HCT116 (cell line): ENCODE measurements around the gene TNS3. TPM values are rescaled to one million over a fixed set of nuclear protein-coding genes. Genes with fewer than 3 reads are reported as not detected.

Experiments used
- ATAC-seq: fragments of 200-7000 bp; cut with Tn5 transposase; 2 replicates; pipeline ENCODE4 v1.9.1; 2020; ENCODE audit warnings: mild to moderate bottlenecking, moderate library complexity
- BruUV-seq: library from RNA; stranded (reverse); fragments of 400-500 nt; replicated peaks from 2 replicates; lab custom pipeline; 2021; lab: Mats Ljungman, UMichigan
- CTCF ChIA-PET: fragments of 300-600 bp; sonication (Branson Sonifier 250); formaldehyde crosslinking; loops from one replicate; lab custom pipeline; 2021; ENCODE audit warnings: antibody characterized with exemption; lab: Charles Lee
- POLR2A ChIA-PET: fragments of 300-600, 350-600 bp; sonication (Branson Sonifier 250); formaldehyde crosslinking; loops from one replicate; lab custom pipeline; 2021; ENCODE audit warnings: antibody characterized with exemption; lab: Charles Lee
- RAD21 ChIA-PET, 2 experiments: fragments of 300-600 bp; sonication (Branson Sonifier 250); formaldehyde crosslinking; loops; one replicate each; lab custom pipeline; 2023; ENCODE audit warnings: low total read pairs in 2 of 2; ENCODE audit not compliant: uncharacterized antibody in 2 of 2, unreplicated experiment in 2 of 2, low non-redundant PET in 1 of 2; lab: Charles Lee
- DNase-seq: peaks from one replicate; pipeline ENCODE4 v3.0.0-alpha.2; 2010; ENCODE audit warnings: low read depth, low spot score
- H2AFZ ChIP-seq: fragments of 200-600 bp; shearing (Covaris generic), sonication (generic); 2 replicates; pipeline ENCODE4 v1.6.1; 2017; ENCODE audit warnings: low read depth, mixed run types, mixed read lengths, antibody characterized with exemption, low read length; ENCODE audit not compliant: poor library complexity, severe bottlenecking
- H3K27ac ChIP-seq: 2 replicates; pipeline ENCODE4 v1.5.1; 2012; ENCODE audit warnings: low read depth, low read length
- H3K27me3 ChIP-seq: fragments of 200-600 bp; sonication (generic); 2 replicates; pipeline ENCODE4 v1.6.1; 2016; ENCODE audit warnings: mixed run types, low read length, mixed read lengths; ENCODE audit not compliant: insufficient read depth
- H3K36me3 ChIP-seq, 2 experiments: fragments of 200-500 bp in 1 of 2; fragments of 200-600 bp in 1 of 2; sonication (Bioruptor generic) in 1 of 2; sonication (generic) in 1 of 2; 2 replicates each; pipeline versions ENCODE4 v1.5.1 to v1.6.1; 2014 to 2016; ENCODE audit warnings: low read length in 2 of 2, inconsistent platforms in 1 of 2, mixed read lengths in 1 of 2, mixed run types in 1 of 2; ENCODE audit not compliant: insufficient read depth in 2 of 2, control insufficient read depth in 1 of 2
- H3K4me1 ChIP-seq, 2 experiments: fragments of 200-600 bp in 1 of 2; sonication (generic) in 1 of 2; 2 replicates each; pipeline versions ENCODE4 v1.5.1 to v1.6.1; 2012 to 2017; ENCODE audit warnings: low read length in 2 of 2, inconsistent platforms in 1 of 2, mild to moderate bottlenecking in 1 of 2, mixed read lengths in 1 of 2, mixed run types in 1 of 2, moderate library complexity in 1 of 2; ENCODE audit not compliant: insufficient read depth in 2 of 2, control insufficient read depth in 1 of 2
- H3K4me2 ChIP-seq: fragments of 200-600 bp; sonication (generic); 2 replicates; pipeline ENCODE4 v1.6.1; 2017; ENCODE audit warnings: mixed run types, low read length, mixed read lengths
- H3K4me3 ChIP-seq, 2 experiments: fragments of 200-600 bp in 1 of 2; sonication (generic) in 1 of 2; replicated peaks in 1 of 2; 2 replicates each; pipeline ENCODE4 v1.5.1; 2011 to 2016; ENCODE audit warnings: low read length in 2 of 2, control low read depth in 1 of 2, low read depth in 1 of 2, mild to moderate bottlenecking in 1 of 2, mixed read lengths in 1 of 2, mixed run types in 1 of 2
- H3K79me2 ChIP-seq: fragments of 200-600 bp; sonication (generic); 2 replicates; pipeline ENCODE4 v1.6.1; 2017; ENCODE audit warnings: mild to moderate bottlenecking, mixed run types, low read length, moderate library complexity, mixed read lengths; ENCODE audit not compliant: insufficient read depth
- H3K9ac ChIP-seq: fragments of 200-600 bp; sonication (generic); 2 replicates; pipeline ENCODE4 v1.6.1; 2016; ENCODE audit warnings: low read length, mixed read lengths
- H3K9me2 ChIP-seq: fragments of 200-600 bp; sonication (generic), shearing (Covaris generic); 2 replicates; pipeline ENCODE4 v1.6.1; 2017; ENCODE audit warnings: mixed run types, mild to moderate bottlenecking, moderate library complexity; ENCODE audit not compliant: insufficient read depth
- H3K9me3 ChIP-seq, 2 experiments: fragments of 200-500 bp in 1 of 2; fragments of 200-600 bp in 1 of 2; sonication (Bioruptor generic) in 1 of 2; sonication (generic) in 1 of 2; 2 replicates each; pipeline ENCODE4 v1.6.1; 2014 to 2017; ENCODE audit warnings: low read length in 2 of 2, mixed read lengths in 2 of 2, inconsistent platforms in 1 of 2, low read depth in 1 of 2, mild to moderate bottlenecking in 1 of 2, mixed run types in 1 of 2, moderate library complexity in 1 of 2; ENCODE audit not compliant: control insufficient read depth in 1 of 2, insufficient read depth in 1 of 2
- H4K20me1 ChIP-seq: fragments of 200-600 bp; sonication (generic), shearing (Covaris generic); 2 replicates; pipeline ENCODE4 v1.6.1; 2017; ENCODE audit warnings: mixed run types, mild to moderate bottlenecking, moderate library complexity; ENCODE audit not compliant: insufficient read depth
- ATF3 ChIP-seq: IDR thresholded peaks from 2 replicates; pipeline ENCODE4 v1.6.1; 2012
- CEBPB ChIP-seq: IDR thresholded peaks from 2 replicates; pipeline ENCODE4 v1.6.1; 2012; ENCODE audit warnings: low read depth
- CTCF ChIP-seq, 3 experiments: fragments of 200-600 bp in 1 of 3; sonication (generic) in 1 of 3; IDR thresholded peaks in 2 of 3; conservative IDR thresholded peaks in 1 of 3; 2 replicates each; pipeline ENCODE4 v1.5.1; 2012 to 2017; ENCODE audit warnings: low read depth in 2 of 3, low read length in 2 of 3, antibody characterized with exemption in 1 of 3, borderline replicate concordance in 1 of 3, control low read depth in 1 of 3, mild to moderate bottlenecking in 1 of 3, mixed read lengths in 1 of 3, mixed run types in 1 of 3, moderate library complexity in 1 of 3; ENCODE audit not compliant: insufficient read depth in 1 of 3
- EGR1 ChIP-seq: IDR thresholded peaks from 2 replicates; pipeline ENCODE4 v1.6.1; 2012; ENCODE audit warnings: low read depth
- FOSL1 ChIP-seq: IDR thresholded peaks from 2 replicates; pipeline ENCODE4 v1.6.1; 2012; ENCODE audit warnings: low read depth
- ZNF274 ChIP-seq: fragments of 200-500 bp; sonication (Bioruptor generic); IDR thresholded peaks from 2 replicates; pipeline ENCODE4 v1.6.1; 2014; ENCODE audit warnings: mild to moderate bottlenecking, low read depth, low read length, inconsistent platforms
- intact Hi-C: fragments of 100-400 bp; cut with micrococcal nuclease; formaldehyde crosslinking; loops from 2 replicates; pipeline ENCODE4 v1.10.0; 2022
- total RNA-seq: library from RNA; stranded (reverse); gene quantifications from one replicate; pipeline ENCODE4 v1.2.1, GENCODE V29; 2021; ENCODE audit not compliant: unreplicated experiment

TNS3 gene
- total RNA-seq, 1 experiment from 2014 or later, result 9.1 TPM

DNA sequence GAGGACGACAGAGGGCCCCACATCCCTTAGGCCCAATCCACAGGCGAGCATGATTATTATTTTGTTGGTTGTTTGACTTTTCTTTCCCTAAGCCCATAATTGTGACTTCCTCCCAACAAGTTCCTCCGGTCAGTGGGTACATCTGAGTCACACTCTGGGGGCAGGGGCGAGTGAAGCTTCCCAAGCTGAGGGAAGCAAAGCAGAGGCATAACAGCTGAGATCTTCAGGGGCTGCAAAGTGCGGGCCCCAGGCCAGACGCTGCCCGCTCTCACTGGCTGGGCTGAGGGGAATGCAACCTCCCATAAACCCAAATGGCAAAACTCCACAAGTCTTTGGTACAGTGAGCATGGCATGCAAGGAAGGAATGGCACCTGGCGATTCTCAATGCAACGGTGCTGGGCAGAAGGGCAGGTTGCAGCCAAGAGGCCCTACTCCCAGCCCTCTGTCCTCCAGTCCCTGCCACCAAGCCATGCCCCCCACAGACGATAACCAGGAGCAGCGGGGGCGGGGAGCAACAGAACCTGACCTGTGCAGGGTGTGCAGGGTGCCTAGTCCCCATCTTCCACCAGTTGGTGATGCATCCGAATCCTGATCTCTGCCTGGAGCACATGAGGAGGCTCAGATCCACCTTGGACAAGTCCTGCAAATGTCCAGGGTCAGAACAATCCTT, 25.3 kb downstream of the TNS3 start:
- intact Hi-C loops, result no loop called here
- DNase-seq, result no peak

More for the DNA sequence above, 25.3 kb downstream of the TNS3 start:
- ChIA-PET RAD21 (no interaction called here), CTCF (no interaction called here), POLR2A (no interaction called here)
- no peak overlapping the region for H3K4me3 ChIP-seq
- TF ChIP-seq ATF3, result no peak
- TF ChIP-seq ZNF274, result no peak
- TF ChIP-seq EGR1, result no peak
- TF ChIP-seq CTCF (IDR thresholded peaks at IDR 0.05 in 2 of 3, conservative IDR thresholded peaks at IDR 0.05 in 1 of 3; ENCODE audit: borderline replicate concordance in 1 of 3, insufficient read depth in 1 of 3, low read depth in 2 of 3, low read length in 2 of 3), result no peak
- TF ChIP-seq CEBPB, result no peak
- no peak for TF ChIP-seq FOSL1
- BruUV-seq, result no TSS peak
- H3K36me3 ChIP-seq, result no peaks in the 10 kb centered on the region
- peak overlapping the region; percentile 72; the same call in 1 of the 2 replicates for H3K4me2 ChIP-seq
- H3K9me2 ChIP-seq, result no peaks in the 10 kb centered on the region
- H2AFZ ChIP-seq, result no peak overlapping the region
- ATAC-seq, result no peak
- H4K20me1 ChIP-seq, result no peaks in the 10 kb centered on the region
- H3K9ac ChIP-seq, result no peak overlapping the region
- H3K9me3 ChIP-seq, result no peaks in the 10 kb centered on the region
- no peaks in the 10 kb centered on the region for H3K27me3 ChIP-seq
- peak overlapping the region; percentile 48; the same call in 1 of the 2 replicates for H3K27ac ChIP-seq
- H3K79me2 ChIP-seq, result no peaks in the 10 kb centered on the region
- peaks cover 32 to 37% of the 10 kb centered on the region in 2 experiments for H3K4me1 ChIP-seq
